Right cardiac atrium (tissue), 5 donors: Measurements from ENCODE around the gene PRKCZ. TPM values are rescaled to one million over a fixed set of nuclear protein-coding genes. Genes with fewer than 3 reads are reported as not detected.
A peak's percentile ranks its signal among the peaks of the same experiment; 100 is the strongest.

ENCODE experiments used
- ATAC-seq, 2 donors: fragments of 200-7000 bp; cut with Tn5 transposase; one replicate each; pipeline versions ENCODE4 v1.8.0 to v1.9.1; 2020; ENCODE audit warnings: moderate library complexity in 2 of 2, mild to moderate bottlenecking in 1 of 2
- DNase-seq, 3 donors: peaks; one replicate each; pipeline ENCODE4 v3.0.0-alpha.2; 2020
- H3K27ac ChIP-seq: one replicate; pipeline ENCODE4 v1.5.1; 2013; ENCODE audit warnings: mild to moderate bottlenecking, low read length, control low read depth, moderate library complexity
- H3K27me3 ChIP-seq: one replicate; pipeline ENCODE4 v1.6.1; 2013; ENCODE audit not compliant: control insufficient read depth, insufficient read depth
- H3K4me1 ChIP-seq: one replicate; pipeline ENCODE4 v1.6.1; 2013; ENCODE audit warnings: low read length; ENCODE audit not compliant: control insufficient read depth, insufficient read depth
- H3K4me3 ChIP-seq: one replicate; pipeline ENCODE4 v1.5.1; 2013; ENCODE audit warnings: low read length, control low read depth
- H3K9me3 ChIP-seq: one replicate; pipeline ENCODE4 v1.6.1; 2013; ENCODE audit warnings: low read length; ENCODE audit not compliant: control insufficient read depth
- WGBS: extraction: QIAGEN DNeasy Blood & Tissue Kit; methylation state at CpG from one replicate; pipeline ENCODE4 v1.1.7; 2013; 5-methylcytosine and 5-hydroxymethylcytosine counted together
- intact Hi-C, 4 donors: fragments of 100-400 bp; cut with DNase I; formaldehyde crosslinking; loops; one replicate each; pipeline versions ENCODE4 v1.11.0 to v1.14.0; 2022 to 2023
- polyA plus RNA-seq: library from polyadenylated mRNA; stranded (reverse); fragments of 200-250 nt; gene quantifications from one replicate; pipeline ENCODE4 v1.2.3, GENCODE V29; 2013
- total RNA-seq, 4 donors: library from RNA; stranded (reverse); fragmentation: NEBNext Ultra II Directional; extraction: Animal tissue kit (Norgen Biotek cat#: 25700); gene quantifications; one replicate each; pipeline ENCODE4 v1.2.1, GENCODE V29; 2021
- donor health status: healthy with polysubstance abuse.
- donor health status: DM: no; HTN: yes; CAD: no.
- donor health status: DM: no; HTN: no; CAD: no.
- donor health status: DM: no; HTN: yes; CAD: no; lungs with severe emphysema.
- donor health status: DM: yes; HTN: yes; CAD: no.

The PRKCZ gene
- total and polyA plus RNA-seq, 5 donors = 15.1 to 28.1 (median 21.6) TPM

- Histone ChIP-seq H3K4me3 (no peak overlapping the region), H3K27ac (no peak overlapping the region), H3K27me3 (no peaks in the 10 kb centered on the region), H3K9me3 (no peaks in the 10 kb centered on the region), H3K4me1 (no peaks in the 10 kb centered on the region)
- ATAC-seq = no peak
- intact Hi-C loops = no loop called here
- DNase-seq = peak in 1 of 3 donors; percentile 33
- WGBS = 93% methylated on average over 43 of the region's 43 CpGs
Measured at GRCh38 chr1:2169200-2169836, 119.1 kb downstream of the PRKCZ start.

GRCh38 chr1:2170211-2170610, 120.0 kb downstream of the PRKCZ start:
- no peaks in the 10 kb centered on the region for H3K4me1 ChIP-seq
- no peaks in the 10 kb centered on the region for H3K9me3 ChIP-seq
- H3K27ac ChIP-seq = no peak overlapping the region
- DNase-seq = peak in 1 of 3 donors; percentile 6
- WGBS = 69% methylated on average over 11 of the region's 11 CpGs
- no peak overlapping the region for H3K4me3 ChIP-seq
- intact Hi-C loops = loop anchor here in 1 of 4 donors (5.0 to 10.0 kb wide), 2 partner anchors 78 to 225 kb away; no protein-coding TSS in a partner anchor
- ATAC-seq = no peak
- no peaks in the 10 kb centered on the region for H3K27me3 ChIP-seq

GRCh38 chr1:2172012-2172411, 121.8 kb downstream of the PRKCZ start:
- peak in 1 of 3 donors; percentile 51 for DNase-seq
- no peaks in the 10 kb centered on the region for H3K4me1 ChIP-seq
- no peak overlapping the region for H3K27ac ChIP-seq
- H3K4me3 ChIP-seq = no peak overlapping the region
- ATAC-seq = no peak
- intact Hi-C loops = loop anchor here in 1 of 4 donors (5.0 to 10.0 kb wide), 2 partner anchors 80 to 227 kb away; no protein-coding TSS in a partner anchor
- no peaks in the 10 kb centered on the region for H3K27me3 ChIP-seq
- 94% methylated on average over 26 of the region's 26 CpGs for WGBS
- no peaks in the 10 kb centered on the region for H3K9me3 ChIP-seq

DNA sequence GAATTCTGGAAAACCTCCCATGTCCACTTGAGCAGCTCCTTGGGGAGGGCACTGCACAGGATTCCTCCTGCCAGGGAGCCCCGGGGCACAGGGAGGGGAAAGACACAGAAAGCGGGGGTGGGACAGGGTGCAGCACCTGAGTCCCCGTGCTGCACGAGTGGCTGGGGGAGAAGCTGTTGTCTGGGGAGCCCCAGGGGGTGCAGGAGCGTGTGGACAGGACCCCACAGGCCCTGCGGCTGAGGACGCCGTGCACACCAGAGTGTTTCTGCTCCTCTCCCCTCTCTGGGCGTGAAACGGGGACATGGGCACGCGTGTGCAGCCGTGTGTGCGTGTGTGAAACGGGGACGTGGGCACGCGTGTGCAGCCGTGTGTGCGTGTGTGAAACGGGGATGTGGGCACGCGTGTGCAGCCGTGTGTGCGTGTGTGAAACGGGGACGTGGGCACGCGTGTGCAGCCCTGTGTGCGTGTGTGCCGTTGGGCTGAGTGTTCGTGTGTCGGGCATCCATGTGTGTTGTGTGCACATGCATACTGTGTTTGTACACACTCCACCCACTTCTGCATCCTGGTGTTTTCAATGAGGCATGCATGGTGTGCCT, 122.4 kb downstream of the PRKCZ start:
- WGBS = 91% methylated on average over 33 of the region's 33 CpGs
- intact Hi-C loops = loop anchor here in 1 of 4 donors (5.0 to 10.0 kb wide), 2 partner anchors 80 to 228 kb away; no protein-coding TSS in a partner anchor

GRCh38 chr1:2173546-2174347, 123.5 kb downstream of the PRKCZ start:
- Histone ChIP-seq H3K27ac (no peak overlapping the region), H3K9me3 (no peaks in the 10 kb centered on the region), H3K27me3 (no peaks in the 10 kb centered on the region), H3K4me1 (no peaks in the 10 kb centered on the region), H3K4me3 (no peak overlapping the region)
- ATAC-seq (no peak), DNase-seq (peak in 2 of 3 donors; percentile 60 to 65)
- 78% methylated on average over 37 of the region's 37 CpGs for WGBS
- intact Hi-C loops = loop anchor here in 1 of 4 donors (5.0 to 10.0 kb wide), 2 partner anchors 81 to 229 kb away; no protein-coding TSS in a partner anchor

More for the DNA sequence above, 122.4 kb downstream of the PRKCZ start:
- Histone ChIP-seq H3K27ac (no peak overlapping the region), H3K4me3 (no peak overlapping the region), H3K9me3 (no peaks in the 10 kb centered on the region), H3K4me1 (no peaks in the 10 kb centered on the region), H3K27me3 (no peaks in the 10 kb centered on the region)
- DNase-seq = peak in 1 of 3 donors; percentile 30
- no peak for ATAC-seq

- Histone ChIP-seq H3K27ac (no peak overlapping the region), H3K27me3 (no peaks in the 10 kb centered on the region), H3K4me3 (peak overlapping the region; percentile 36), H3K9me3 (no peaks in the 10 kb centered on the region), H3K4me1 (no peaks in the 10 kb centered on the region)
- ATAC-seq = peak; percentile 67 to 80
- peak; percentile 63 to 86 (median 80) for DNase-seq
- 14% methylated on average over 31 of the region's 31 CpGs for WGBS
- intact Hi-C loops = loop anchor here in 1 of 4 donors (5.0 to 10.0 kb wide), 2 partner anchors 82 to 230 kb away; no protein-coding TSS in a partner anchor
Measured at GRCh38 chr1:2174348-2175054, 124.3 kb downstream of the PRKCZ start.

DNA sequence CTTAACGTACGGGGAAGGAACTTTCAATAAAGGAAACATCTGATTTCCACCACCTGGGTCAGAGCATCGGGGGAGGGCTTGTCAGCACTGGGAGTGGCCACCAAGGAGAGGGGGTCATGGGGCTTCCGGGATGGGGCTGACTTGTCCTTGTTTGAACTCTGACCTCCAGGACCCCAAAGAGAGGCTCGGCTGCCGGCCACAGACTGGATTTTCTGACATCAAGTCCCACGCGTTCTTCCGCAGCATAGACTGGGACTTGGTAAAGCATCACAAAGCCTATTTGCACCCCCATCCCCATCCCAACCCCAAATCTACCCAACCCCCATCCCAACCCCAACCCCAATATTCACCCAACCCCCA, 124.8 kb downstream of the PRKCZ start:
- intact Hi-C loops = loop anchor here in 1 of 4 donors (10.0 kb wide), 1 partner anchor 230 kb away; no protein-coding TSS in a partner anchor
- H3K27ac ChIP-seq = no peak overlapping the region
- no peak for ATAC-seq
- H3K9me3 ChIP-seq = no peaks in the 10 kb centered on the region
- peak overlapping the region; percentile 36 for H3K4me3 ChIP-seq
- peak in 1 of 3 donors; percentile 48 for DNase-seq
- H3K4me1 ChIP-seq = no peaks in the 10 kb centered on the region
- 60% methylated on average over 9 of the region's 9 CpGs for WGBS
- H3K27me3 ChIP-seq = no peaks in the 10 kb centered on the region

GRCh38 chr1:2175681-2176454, 125.7 kb downstream of the PRKCZ start:
- no peaks in the 10 kb centered on the region for H3K27me3 ChIP-seq
- no peak for ATAC-seq
- H3K9me3 ChIP-seq = no peaks in the 10 kb centered on the region
- 89% methylated on average over 42 of the region's 42 CpGs for WGBS
- intact Hi-C loops = loop anchor here in 1 of 4 donors (10.0 kb wide), 1 partner anchor 231 kb away; no protein-coding TSS in a partner anchor
- H3K4me1 ChIP-seq = no peaks in the 10 kb centered on the region
- no peak overlapping the region for H3K4me3 ChIP-seq
- no peak overlapping the region for H3K27ac ChIP-seq
- DNase-seq = peak in 1 of 3 donors; percentile 55

DNA sequence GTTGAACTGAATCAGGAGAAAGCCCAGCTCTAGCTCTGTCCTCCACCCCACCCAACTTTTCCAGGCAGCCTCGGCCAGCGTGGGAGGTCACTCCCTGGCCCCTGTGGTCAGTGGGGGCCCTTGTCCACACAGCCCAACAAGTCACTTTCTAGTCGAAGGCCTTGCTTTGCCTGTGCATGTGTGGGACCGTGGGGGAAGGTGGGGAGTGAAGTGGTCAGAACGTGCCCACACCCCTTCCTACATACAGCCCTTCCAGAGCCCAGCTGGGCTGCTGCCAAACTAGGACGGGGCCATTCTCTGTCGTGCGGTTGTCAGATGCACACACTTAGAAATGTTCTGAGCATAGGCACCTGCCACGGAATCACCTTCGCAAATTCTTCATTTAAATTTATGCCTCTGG, 126.4 kb downstream of the PRKCZ start:
- DNase-seq (peak in 2 of 3 donors; percentile 37 to 44), ATAC-seq (no peak)
- H3K27me3 ChIP-seq = no peaks in the 10 kb centered on the region
- H3K4me1 ChIP-seq = no peaks in the 10 kb centered on the region
- intact Hi-C loops = loop anchor here in 1 of 4 donors (10.0 kb wide), 1 partner anchor 232 kb away; no protein-coding TSS in a partner anchor
- no peak overlapping the region for H3K27ac ChIP-seq
- H3K9me3 ChIP-seq = no peaks in the 10 kb centered on the region
- WGBS = 65% methylated on average over 10 of the region's 10 CpGs
- H3K4me3 ChIP-seq = no peak overlapping the region
